GM18498 (cell line): ENCODE results near the gene TESK1.
A peak's percentile ranks its signal among the peaks of the same experiment; 100 is the strongest.
"Not testable (repeated sequence)": the region's sequence is repeated elsewhere in the genome, so short reads cannot be mapped to it uniquely, and the experiment has no call there.

Experiments
- ATAC-seq: cut with Tn5 transposase; IDR thresholded peaks from one replicate; pipeline ENCODE4 v1.9.1; 2021; ENCODE audit warnings: mild to moderate bottlenecking, moderate library complexity; ENCODE audit not compliant: unreplicated experiment

Gene TESK1

DNA sequence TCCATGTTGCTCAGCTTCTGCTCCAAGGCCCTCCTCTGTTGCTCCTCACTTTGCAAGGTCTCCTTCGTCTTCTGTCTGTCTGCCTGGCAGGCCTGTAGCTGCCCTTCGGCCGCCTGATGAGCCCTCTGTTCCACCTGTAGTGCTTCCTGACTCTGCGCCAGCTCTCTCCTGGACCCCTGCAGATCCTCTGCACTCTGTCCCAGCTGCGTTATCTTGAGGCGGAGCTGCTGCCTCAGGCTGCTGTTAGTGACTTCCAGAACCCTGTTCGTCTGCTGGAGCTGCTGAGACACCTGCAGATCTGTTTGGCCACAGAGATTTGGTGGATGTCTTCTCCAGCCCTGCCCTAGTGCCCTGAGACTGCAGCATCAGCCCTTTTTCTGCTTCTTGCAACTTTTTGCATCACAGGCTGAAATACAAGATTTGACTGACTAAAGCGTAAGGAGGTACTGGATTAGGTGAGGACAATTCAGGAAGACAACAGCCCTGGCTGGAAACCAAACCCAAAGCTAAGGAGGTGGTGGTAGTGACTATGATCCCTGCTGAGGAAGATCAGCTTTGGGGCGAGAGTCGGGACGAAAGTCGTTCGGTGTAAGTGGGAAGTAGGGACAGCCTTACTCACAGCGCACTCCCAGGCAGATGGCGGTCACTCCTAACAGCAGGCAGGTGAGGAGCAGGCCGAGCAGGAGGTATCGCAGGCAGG is 11.1 kb downstream of the TESK1 start:
- no peak for ATAC-seq

- ATAC-seq, result peak; percentile 38
Observed at GRCh38 chr9:35616681-35617459, 11.8 kb downstream of the TESK1 start.

- no peak for ATAC-seq
Observed at GRCh38 chr9:35617548-35617947, 12.5 kb downstream of the TESK1 start.

- no peak for ATAC-seq
Observed at GRCh38 chr9:35618325-35618727, 13.3 kb downstream of the TESK1 start, which contains the start of gene CD72. Gene CD72, minus strand, starts transcription at chr9:35618413. Its CDS starts 110 bp downstream, at chr9:35618303.

GRCh38 chr9:35618854-35619799 is 14.1 kb downstream of the TESK1 start:
- ATAC-seq, result peak; percentile 49

DNA sequence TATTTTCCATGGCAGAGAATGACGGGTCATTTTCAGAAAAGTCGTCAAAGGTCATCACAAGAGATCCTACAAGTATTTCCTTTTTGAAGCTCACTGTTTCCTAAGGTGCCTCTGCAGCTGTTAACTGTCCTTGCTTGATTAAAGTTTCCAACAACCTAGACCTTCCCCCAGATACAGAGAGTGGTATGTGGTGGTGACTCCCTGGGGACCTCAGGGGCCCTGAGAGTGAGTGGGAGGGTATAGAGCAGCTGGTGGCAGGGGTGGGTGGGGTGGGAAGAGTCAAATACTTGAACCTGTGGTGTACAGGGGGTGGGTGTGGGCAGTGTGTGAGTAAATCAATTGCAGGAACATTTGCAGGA is 14.7 kb downstream of the TESK1 start:
- peak; percentile 56 for ATAC-seq

- no peak for ATAC-seq
Observed at GRCh38 chr9:35627575-35627974, 22.5 kb downstream of the TESK1 start.

- no peak for ATAC-seq
Observed at GRCh38 chr9:35628389-35628991, 23.4 kb downstream of the TESK1 start.

- ATAC-seq, result no peak
Observed at GRCh38 chr9:35629597-35629996, 24.5 kb downstream of the TESK1 start.

DNA sequence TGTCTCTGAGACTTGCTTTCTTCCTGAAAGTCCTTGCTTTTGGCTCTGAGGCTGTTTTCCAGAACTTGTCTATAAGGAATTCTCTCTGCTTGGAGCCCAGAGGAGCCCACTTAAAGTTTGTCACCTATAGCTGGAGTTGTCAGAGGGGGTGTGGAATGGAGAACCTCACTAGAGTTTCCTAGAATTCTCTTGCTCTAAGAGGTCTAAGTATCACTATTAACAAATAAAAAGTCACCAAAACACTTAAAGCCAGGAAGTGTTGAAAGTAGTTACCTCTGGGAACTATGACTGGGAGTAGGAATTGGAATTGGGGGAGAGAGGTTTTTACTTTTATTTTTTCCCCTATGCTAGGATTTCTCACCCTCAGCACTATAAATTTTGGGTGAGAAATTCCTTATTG is 30.7 kb downstream of the TESK1 start:
- ATAC-seq, result no peak

- ATAC-seq, result no peak
Observed at GRCh38 chr9:35636135-35636876, 31.2 kb downstream of the TESK1 start.

DNA sequence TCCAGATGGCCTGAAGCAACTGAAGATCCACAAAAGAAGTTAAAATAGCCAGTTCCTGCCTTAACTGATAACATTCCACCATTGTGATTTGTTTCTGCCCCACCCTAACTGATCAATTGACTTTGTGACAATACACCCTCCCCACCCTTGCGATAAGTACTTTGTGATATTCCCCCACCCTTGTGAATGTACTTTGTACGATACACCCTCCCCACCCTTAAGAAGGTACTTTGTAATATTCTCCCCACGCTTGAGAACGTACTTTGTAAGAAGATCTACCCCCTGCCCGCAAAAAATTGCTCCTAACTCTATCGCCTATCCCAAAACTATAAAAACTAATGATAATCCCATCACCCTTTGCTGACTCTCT is 31.8 kb downstream of the TESK1 start:
- not testable (repeated sequence) for ATAC-seq

GRCh38 chr9:35637427-35637955 is 32.4 kb downstream of the TESK1 start:
- not testable (repeated sequence) for ATAC-seq

GRCh38 chr9:35638751-35639150 is 33.7 kb downstream of the TESK1 start:
- not testable (repeated sequence) for ATAC-seq

GRCh38 chr9:35639225-35639624 is 34.2 kb downstream of the TESK1 start:
- not testable (repeated sequence) for ATAC-seq

GRCh38 chr9:35639631-35640030 is 34.6 kb downstream of the TESK1 start:
- ATAC-seq, result no peak

- ATAC-seq, result not testable (repeated sequence)
Observed at GRCh38 chr9:35640431-35640830, 35.4 kb downstream of the TESK1 start.

DNA sequence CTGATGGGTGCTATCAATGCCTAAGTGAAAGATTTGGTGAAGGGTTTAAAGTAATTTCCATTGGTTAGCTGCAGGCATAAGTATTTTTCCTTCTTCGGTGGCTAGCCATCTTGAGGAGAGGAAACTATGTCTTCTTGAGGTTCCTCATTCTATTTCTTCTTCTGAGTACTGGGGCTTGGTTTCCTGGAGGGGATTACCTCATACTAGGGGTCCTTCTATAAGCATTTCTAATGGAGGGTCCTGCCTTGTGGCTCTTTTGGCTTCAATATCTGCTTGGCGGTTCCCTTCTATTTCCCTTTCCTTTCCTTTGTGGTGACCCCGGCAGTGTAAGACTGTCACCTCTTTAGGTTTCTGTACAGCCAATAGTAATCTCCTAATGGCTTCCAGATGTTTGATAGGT is 36.4 kb downstream of the TESK1 start:
- ATAC-seq, result not testable (repeated sequence)

DNA sequence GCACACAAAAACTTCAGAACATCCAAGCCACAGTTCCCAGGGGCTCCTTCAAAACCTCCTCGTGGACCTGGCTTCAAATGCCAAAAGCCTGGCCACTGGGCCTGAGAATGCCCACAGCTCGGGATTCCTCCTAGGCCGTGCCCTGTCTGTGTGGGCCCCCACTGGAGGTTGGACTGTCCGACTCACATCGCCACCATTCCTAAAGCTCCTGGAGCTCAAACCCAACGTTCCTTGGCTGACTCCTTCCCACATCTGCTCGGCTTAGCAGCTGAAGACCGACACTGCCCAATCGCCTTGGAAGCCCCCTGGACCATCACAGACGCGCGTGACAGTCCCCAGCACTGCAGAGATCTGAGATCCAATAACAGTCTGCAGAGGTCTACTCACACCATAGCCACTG is 38.0 kb downstream of the TESK1 start:
- ATAC-seq, result no peak

DNA sequence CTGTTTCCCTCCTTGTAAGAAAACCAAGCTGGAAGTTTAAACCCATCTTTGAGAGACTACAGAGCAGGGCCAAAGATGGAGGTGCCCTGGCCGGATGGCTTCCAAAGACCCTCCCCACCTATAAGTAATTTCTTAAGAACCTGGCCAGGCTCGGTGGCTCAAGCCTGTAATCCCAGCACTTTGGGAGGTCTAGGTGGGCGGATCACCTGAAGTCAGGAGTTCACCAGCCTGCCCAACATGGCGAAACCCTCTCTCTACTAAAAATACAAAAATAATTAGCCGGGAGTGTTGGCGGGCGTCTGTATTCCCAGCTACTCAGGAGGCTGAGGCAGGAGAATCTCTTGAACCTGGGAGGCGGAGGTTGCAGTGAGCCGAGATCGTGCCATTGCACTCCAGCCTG is 40.7 kb downstream of the TESK1 start:
- not testable (repeated sequence) for ATAC-seq
